H9 (cell line): ENCODE measurements around the gene CTNNA3. TPM values are rescaled to one million over a fixed set of nuclear protein-coding genes. Genes with fewer than 3 reads are reported as not detected.

Experiments used
- DNase-seq: peaks from one replicate; pipeline ENCODE4 v3.0.0-alpha.2; 2017
- H2AFZ ChIP-seq: one replicate; pipeline ENCODE4 v1.6.1; 2013; ENCODE audit warnings: mild to moderate bottlenecking, low read length, control low read depth, moderate library complexity
- H2AK5ac ChIP-seq: 2 replicates; pipeline ENCODE4 v1.6.1; 2013; ENCODE audit warnings: low read length, control low read depth, mixed read lengths; ENCODE audit not compliant: insufficient read length
- H2BK120ac ChIP-seq: one replicate; pipeline ENCODE4 v1.6.1; 2013; ENCODE audit warnings: low read depth, mild to moderate bottlenecking, low read length, control low read depth, inconsistent platforms; ENCODE audit not compliant: poor library complexity, severe bottlenecking
- H2BK12ac ChIP-seq: 2 replicates; pipeline ENCODE4 v1.6.1; 2013; ENCODE audit warnings: low read length, control low read depth, mixed read lengths, low read depth; ENCODE audit not compliant: insufficient read length
- H2BK15ac ChIP-seq: 2 replicates; pipeline ENCODE4 v1.6.1; 2013; ENCODE audit warnings: low read depth, low read length, control low read depth
- H2BK20ac ChIP-seq: one replicate; pipeline ENCODE4 v1.6.1; 2013; ENCODE audit warnings: low read depth, mild to moderate bottlenecking, low read length, control low read depth, inconsistent platforms; ENCODE audit not compliant: poor library complexity, severe bottlenecking
- H2BK5ac ChIP-seq: 2 replicates; pipeline ENCODE4 v1.6.1; 2013; ENCODE audit warnings: low read length, control low read depth, mixed read lengths; ENCODE audit not compliant: insufficient read length
- H3K14ac ChIP-seq: 2 replicates; pipeline ENCODE4 v1.6.1; 2013; ENCODE audit warnings: low read length, control low read depth; ENCODE audit not compliant: insufficient read depth
- H3K18ac ChIP-seq: 2 replicates; pipeline ENCODE4 v1.6.1; 2013; ENCODE audit warnings: low read depth, mild to moderate bottlenecking, mixed read lengths, low read length, control low read depth; ENCODE audit not compliant: insufficient read length
- H3K23ac ChIP-seq: 2 replicates; pipeline ENCODE4 v1.6.1; 2013; ENCODE audit warnings: low read length, control low read depth, mixed read lengths, low read depth; ENCODE audit not compliant: insufficient read length
- H3K23me2 ChIP-seq: 2 replicates; pipeline ENCODE4 v1.6.1; 2013; ENCODE audit warnings: low read depth, mild to moderate bottlenecking, mixed read lengths, low read length, control low read depth; ENCODE audit not compliant: insufficient read length, poor library complexity, severe bottlenecking
- H3K27ac ChIP-seq: 2 replicates; pipeline ENCODE4 v1.5.1; 2013; ENCODE audit warnings: low read length, control low read depth, mixed read lengths, low read depth; ENCODE audit not compliant: insufficient read length
- H3K27me3 ChIP-seq: 2 replicates; pipeline ENCODE4 v1.6.1; 2013; ENCODE audit warnings: low read length, control low read depth, inconsistent platforms; ENCODE audit not compliant: insufficient read depth
- H3K4ac ChIP-seq: 2 replicates; pipeline ENCODE4 v1.6.1; 2013; ENCODE audit warnings: low read depth, mild to moderate bottlenecking, control low read depth, inconsistent platforms, low read length, moderate library complexity
- H3K4me1 ChIP-seq: 2 replicates; pipeline ENCODE4 v1.6.1; 2013; ENCODE audit warnings: low read length, control low read depth, inconsistent platforms; ENCODE audit not compliant: insufficient read depth
- H3K4me2 ChIP-seq: 2 replicates; pipeline ENCODE4 v1.6.1; 2013; ENCODE audit warnings: low read length, control low read depth, mixed read lengths; ENCODE audit not compliant: insufficient read length, insufficient read depth
- H3K56ac ChIP-seq: 2 replicates; pipeline ENCODE4 v1.6.1; 2013; ENCODE audit warnings: low read depth, mild to moderate bottlenecking, mixed read lengths, low read length, control low read depth; ENCODE audit not compliant: insufficient read length
- H3K79me1 ChIP-seq: 2 replicates; pipeline ENCODE4 v1.6.1; 2013; ENCODE audit warnings: low read depth, mild to moderate bottlenecking, moderate library complexity, low read length, control low read depth, inconsistent platforms; ENCODE audit not compliant: insufficient read depth, poor library complexity, severe bottlenecking
- H3K79me2 ChIP-seq: 2 replicates; pipeline ENCODE4 v1.6.1; 2013; ENCODE audit warnings: low read length, control low read depth, inconsistent platforms; ENCODE audit not compliant: insufficient read depth
- H3K9ac ChIP-seq: 2 replicates; pipeline ENCODE4 v1.6.1; 2013; ENCODE audit warnings: low read length, control low read depth, mixed read lengths; ENCODE audit not compliant: insufficient read length; ENCODE audit errors: extremely low read depth
- H3K9me3 ChIP-seq: one replicate; pipeline ENCODE4 v1.6.1; 2013; ENCODE audit warnings: low read depth, low read length, inconsistent platforms; ENCODE audit not compliant: control insufficient read depth
- H3T11ph ChIP-seq: one replicate; pipeline ENCODE4 v1.6.1; 2013; ENCODE audit warnings: mild to moderate bottlenecking, low read length, control low read depth, inconsistent platforms
- H4K20me1 ChIP-seq: one replicate; pipeline ENCODE4 v1.6.1; 2013; ENCODE audit not compliant: control insufficient read depth, insufficient read length, insufficient read depth
- H4K5ac ChIP-seq: 2 replicates; pipeline ENCODE4 v1.6.1; 2013; ENCODE audit warnings: low read depth, mild to moderate bottlenecking, mixed read lengths, low read length, control low read depth; ENCODE audit not compliant: insufficient read length
- H4K8ac ChIP-seq: replicated peaks from 2 replicates; pipeline ENCODE4 v1.6.1; 2013; ENCODE audit warnings: low read length, control low read depth, mixed read lengths, low read depth; ENCODE audit not compliant: insufficient read length
- H4K91ac ChIP-seq: 2 replicates; pipeline ENCODE4 v1.6.1; 2013; ENCODE audit warnings: low read depth, mild to moderate bottlenecking, moderate library complexity, mixed read lengths, low read length, control low read depth; ENCODE audit not compliant: insufficient read length
- H3K27ac Mint-ChIP-seq, 3 experiments: 2 replicates in 2 of 3; 3 replicates in 1 of 3; pipeline ENCODE4 v1.8.0; 2020 to 2021; ENCODE audit warnings: mixed read lengths in 3 of 3, mild to moderate bottlenecking in 1 of 3, moderate library complexity in 1 of 3
- H3K27me3 Mint-ChIP-seq: 2 replicates; pipeline ENCODE4 v1.8.0; 2021; ENCODE audit warnings: low read depth, mild to moderate bottlenecking, moderate library complexity, mixed read lengths
- H3K36me3 Mint-ChIP-seq, 3 experiments: 2 replicates in 2 of 3; 3 replicates in 1 of 3; pipeline ENCODE4 v1.8.0; 2020 to 2021; ENCODE audit warnings: low read depth in 3 of 3, mixed read lengths in 3 of 3; ENCODE audit not compliant: insufficient read depth in 1 of 3
- H3K4me1 Mint-ChIP-seq, 2 experiments: 2 replicates each; pipeline ENCODE4 v1.8.0; 2020; ENCODE audit warnings: mixed read lengths in 2 of 2
- H3K4me3 Mint-ChIP-seq, 2 experiments: 2 replicates in 1 of 2; 3 replicates in 1 of 2; pipeline ENCODE4 v1.8.0; 2020 to 2021; ENCODE audit warnings: mild to moderate bottlenecking in 2 of 2, mixed read lengths in 2 of 2, moderate library complexity in 1 of 2
- H3K9me3 Mint-ChIP-seq, 2 experiments: 2 replicates in 1 of 2; 3 replicates in 1 of 2; pipeline ENCODE4 v1.8.0; 2020; ENCODE audit warnings: mild to moderate bottlenecking in 2 of 2, mixed read lengths in 2 of 2, moderate library complexity in 1 of 2
- WGBS: extraction: QIAGEN DNeasy Blood & Tissue Kit; methylation state at CpG from one replicate; pipeline ENCODE4 v1.1.7; 2013; ENCODE audit warnings: missing lambda C conversion rate, low lambda C conversion rate, mixed read lengths; ENCODE audit not compliant: insufficient read length; ENCODE audit errors: extremely low coverage; 5-methylcytosine and 5-hydroxymethylcytosine counted together
- total RNA-seq: library from RNA; stranded (reverse); gene quantifications from 2 replicates; pipeline ENCODE4 v1.2.1, GENCODE V29; 2021
- TF ChIP-seq, protein P1 (sequence below): fragments of 200-600 bp; sonication (generic); conservative IDR thresholded peaks from 3 replicates; pipeline ENCODE4 v1.8.0; 2021; ENCODE audit warnings: antibody characterized with exemption, mild to moderate bottlenecking

The CTNNA3 gene
- total RNA-seq, 1 experiment from 2014 or later: 3.3 TPM

DNA sequence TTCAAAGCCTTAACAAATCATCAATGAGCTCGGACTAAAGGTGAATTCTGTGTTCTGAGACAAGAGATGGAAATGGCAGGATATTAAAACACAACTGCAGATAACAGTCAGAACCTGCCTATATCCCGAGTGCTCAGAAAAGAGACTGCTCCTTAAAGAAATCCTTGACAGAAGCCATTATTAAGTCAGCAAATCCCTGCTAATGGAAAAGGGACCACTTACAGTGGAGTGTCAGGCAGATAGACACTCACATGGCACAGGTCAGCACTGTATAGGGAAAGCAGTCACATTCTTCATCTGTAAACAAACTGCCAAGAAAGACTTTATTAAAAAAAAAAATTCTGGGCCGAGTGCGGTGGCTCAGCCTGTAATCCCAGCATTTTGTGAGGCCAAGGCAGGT lies 917.6 kb downstream of the CTNNA3 start:
- Histone ChIP-seq H2AK5ac (no peak overlapping the region), H3K14ac (no peak overlapping the region), H4K5ac (no peak overlapping the region), H2BK120ac (no peak overlapping the region), H4K91ac (no peak overlapping the region), H2BK15ac (no peak overlapping the region), H3K27ac (no peak overlapping the region), H3K4ac (no peak overlapping the region), H3K9me3 (no peaks in the 10 kb centered on the region), H3K56ac (no peak overlapping the region), H2BK20ac (no peak overlapping the region), H3K79me2 (no peaks in the 10 kb centered on the region), H4K8ac (no peak overlapping the region), H3K79me1 (no peaks in the 10 kb centered on the region), H2BK12ac (no peak overlapping the region), H2BK5ac (no peak overlapping the region), H3K9ac (no peak overlapping the region), H2AFZ (no peak overlapping the region), H3K23me2 (no peaks in the 10 kb centered on the region), H3K4me1 (no peaks in the 10 kb centered on the region), H3T11ph (no peak overlapping the region), H4K20me1 (no peaks in the 10 kb centered on the region), H3K4me2 (no peak overlapping the region), H3K23ac (no peak overlapping the region), H3K18ac (no peak overlapping the region), H3K27me3 (no peaks in the 10 kb centered on the region)
- no peak for DNase-seq
- TF ChIP-seq, protein P1, sequence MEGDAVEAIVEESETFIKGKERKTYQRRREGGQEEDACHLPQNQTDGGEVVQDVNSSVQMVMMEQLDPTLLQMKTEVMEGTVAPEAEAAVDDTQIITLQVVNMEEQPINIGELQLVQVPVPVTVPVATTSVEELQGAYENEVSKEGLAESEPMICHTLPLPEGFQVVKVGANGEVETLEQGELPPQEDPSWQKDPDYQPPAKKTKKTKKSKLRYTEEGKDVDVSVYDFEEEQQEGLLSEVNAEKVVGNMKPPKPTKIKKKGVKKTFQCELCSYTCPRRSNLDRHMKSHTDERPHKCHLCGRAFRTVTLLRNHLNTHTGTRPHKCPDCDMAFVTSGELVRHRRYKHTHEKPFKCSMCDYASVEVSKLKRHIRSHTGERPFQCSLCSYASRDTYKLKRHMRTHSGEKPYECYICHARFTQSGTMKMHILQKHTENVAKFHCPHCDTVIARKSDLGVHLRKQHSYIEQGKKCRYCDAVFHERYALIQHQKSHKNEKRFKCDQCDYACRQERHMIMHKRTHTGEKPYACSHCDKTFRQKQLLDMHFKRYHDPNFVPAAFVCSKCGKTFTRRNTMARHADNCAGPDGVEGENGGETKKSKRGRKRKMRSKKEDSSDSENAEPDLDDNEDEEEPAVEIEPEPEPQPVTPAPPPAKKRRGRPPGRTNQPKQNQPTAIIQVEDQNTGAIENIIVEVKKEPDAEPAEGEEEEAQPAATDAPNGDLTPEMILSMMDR: no peak
- no peak overlapping the region for H3K4me3 Mint-ChIP-seq
- H3K9me3 Mint-ChIP-seq: no peaks in the 10 kb centered on the region
- H3K36me3 Mint-ChIP-seq: no peaks in the 10 kb centered on the region
- 0 out of 4 replicates have a peak, but pooled peaks cover 0 to 2% of the 10 kb centered on the region in 2 experiments for H3K4me1 Mint-ChIP-seq
- no peak overlapping the region for H3K27ac Mint-ChIP-seq
- no peaks in the 10 kb centered on the region for H3K27me3 Mint-ChIP-seq
- no CpG with 5 or more reads among the region's 4 CpGs for WGBS
